Activated CD8-positive, alpha-beta memory T cell treated with anti-CD3 and anti-CD28 coated beads, Interleukin-2, amount 50 U/mL, for 1 hour (primary cell): ENCODE measurements around the gene ALDH3A1.

Source experiments
- DNase-seq: peaks from one replicate; pipeline ENCODE4 v3.0.0-alpha.2; 2020; ENCODE audit errors: extremely low read depth

Gene ALDH3A1

DNA sequence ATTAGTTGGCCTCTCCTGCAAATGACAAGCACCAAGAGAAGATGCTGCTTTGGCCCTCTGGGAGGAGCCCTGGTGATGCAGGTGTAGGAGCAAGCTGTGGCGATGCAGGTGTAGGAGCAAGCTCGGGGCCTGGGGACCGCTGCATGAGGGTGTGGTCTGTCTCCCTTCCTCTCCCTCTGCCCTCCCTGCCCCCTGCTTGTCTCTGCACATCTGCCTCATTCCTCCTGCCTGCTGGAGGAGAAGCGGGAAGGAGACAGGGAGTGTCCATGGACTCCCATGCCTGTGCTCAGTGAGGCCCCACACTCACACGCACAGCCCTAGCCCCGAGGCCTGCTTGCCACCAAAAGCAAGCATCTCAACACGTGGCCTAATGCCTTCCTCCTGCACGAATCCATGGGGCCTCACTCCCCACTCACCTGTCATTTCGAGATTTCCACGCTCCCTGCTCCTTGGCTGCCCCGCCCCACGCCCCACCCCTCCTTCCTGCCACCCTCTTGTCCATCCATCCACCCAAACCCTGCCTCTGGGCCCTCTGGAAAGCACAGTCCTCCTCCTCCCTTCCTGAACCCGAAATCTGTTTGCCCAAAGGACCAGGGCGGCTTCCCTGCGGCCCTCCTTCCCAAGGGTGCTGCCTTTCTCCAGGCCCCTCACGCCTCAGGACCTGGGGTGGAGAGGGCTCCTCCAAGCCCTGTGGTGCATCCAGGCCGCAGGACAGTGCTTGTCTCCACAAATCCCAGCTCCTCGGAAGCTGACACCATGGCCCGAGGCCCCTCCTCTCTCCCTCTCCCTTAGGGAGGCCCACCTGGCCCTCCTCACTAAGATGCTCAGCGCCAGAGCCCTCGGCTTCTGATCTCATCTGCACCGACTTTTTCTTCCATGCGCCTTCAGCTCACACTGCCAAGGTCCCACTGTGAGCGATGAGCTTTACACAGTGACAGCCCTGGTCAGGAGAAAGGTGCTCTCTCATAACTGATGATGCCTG, 11.8 kb upstream of the ALDH3A1 start:
- no peak for DNase-seq

DNA sequence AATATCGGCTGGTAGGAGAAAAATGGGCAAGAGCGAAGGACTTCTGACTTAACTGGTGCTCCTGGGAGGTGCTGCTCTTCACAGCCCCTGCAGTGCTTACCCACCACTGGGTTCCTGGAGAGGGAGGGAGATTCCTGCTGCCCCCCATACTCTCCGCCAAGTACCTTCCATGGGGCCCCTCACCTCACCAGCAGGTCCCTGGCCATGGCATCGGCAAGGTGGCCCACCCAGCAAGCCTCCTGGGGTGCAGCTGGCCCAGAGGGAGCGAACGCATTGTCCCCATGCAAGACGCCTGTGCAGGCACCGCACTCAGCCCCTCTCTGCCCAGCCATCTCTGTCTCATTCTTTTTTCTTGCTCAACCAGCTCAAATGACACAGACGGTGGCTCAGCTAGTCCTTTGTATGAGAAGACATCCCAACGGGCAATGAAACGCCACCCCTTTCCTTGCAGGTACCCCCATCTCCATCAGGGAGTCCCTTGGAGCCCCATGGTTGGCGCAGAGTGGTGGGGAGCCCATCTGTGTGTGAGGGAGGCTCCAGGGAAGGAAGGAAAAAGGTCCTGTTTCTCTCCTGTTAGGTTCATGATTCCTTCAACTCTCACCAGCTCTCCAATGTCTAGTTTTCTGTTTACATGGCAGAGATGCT, 9.6 kb upstream of the ALDH3A1 start:
- no peak for DNase-seq

DNA sequence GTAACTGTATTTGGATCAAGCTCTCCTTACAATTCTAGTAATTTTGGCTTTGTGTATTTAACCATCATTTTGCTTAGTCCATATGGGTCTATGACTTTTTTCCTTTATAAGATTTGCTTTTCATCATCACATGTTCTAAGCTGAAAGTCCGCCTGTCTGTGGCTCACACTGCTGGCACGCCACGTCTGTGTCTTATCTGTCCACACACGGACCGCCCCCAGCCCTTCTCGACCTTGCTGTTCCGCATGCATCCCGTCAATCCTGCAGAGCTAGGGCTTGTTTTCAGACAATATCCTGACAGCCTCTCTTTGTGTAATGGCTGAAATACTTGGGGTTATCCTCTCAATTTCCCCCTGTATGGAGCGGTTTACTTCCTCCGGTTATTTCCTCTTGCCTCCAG, 8.4 kb upstream of the ALDH3A1 start:
- DNase-seq, result no peak

GRCh38 chr17:19755821-19756510, 7.9 kb upstream of the ALDH3A1 start:
- no peak for DNase-seq

- DNase-seq, result no peak
These were observed 7.3 kb upstream of the ALDH3A1 start for GRCh38 chr17:19755392-19755791.

DNA sequence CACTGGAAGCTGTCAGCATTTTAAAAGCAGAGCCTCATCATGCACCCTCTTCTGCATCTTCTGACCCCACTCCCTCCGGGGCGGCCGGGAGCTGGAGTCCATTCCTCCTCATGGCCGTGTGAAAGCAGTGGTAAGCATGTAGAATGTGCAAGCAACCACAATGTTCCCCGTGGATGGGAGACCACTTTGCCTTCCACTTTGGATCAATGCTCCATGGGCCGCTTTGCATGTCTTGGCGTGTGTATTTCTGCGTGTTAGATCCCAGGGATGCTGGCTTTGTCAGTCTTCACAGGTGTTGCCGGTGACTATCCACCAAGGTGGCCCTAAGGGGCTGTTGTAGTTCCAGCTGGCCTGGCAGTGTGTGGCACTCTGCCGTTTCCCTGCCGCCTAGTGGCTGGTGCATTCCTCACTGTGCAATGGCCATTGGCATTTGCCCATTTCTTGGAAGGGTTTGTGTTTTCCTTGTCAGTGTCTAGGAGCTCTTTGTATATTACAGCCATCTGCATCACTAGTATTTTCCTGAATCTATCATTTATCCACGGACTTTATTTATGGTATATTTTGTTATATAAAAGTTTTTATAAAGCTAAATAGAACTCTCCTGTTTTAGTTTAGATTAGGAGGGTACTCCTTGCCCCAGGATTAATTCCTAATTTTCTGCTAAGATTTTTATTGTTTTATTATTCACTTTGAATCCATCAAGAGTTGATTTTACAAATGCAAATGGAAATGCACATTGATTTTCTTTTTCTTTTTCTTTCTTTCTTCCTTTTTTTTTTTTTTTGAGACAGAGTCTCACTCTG, 5.8 kb upstream of the ALDH3A1 start:
- no peak for DNase-seq

GRCh38 chr17:19753051-19753509, 5.0 kb upstream of the ALDH3A1 start:
- DNase-seq, result no peak

DNA sequence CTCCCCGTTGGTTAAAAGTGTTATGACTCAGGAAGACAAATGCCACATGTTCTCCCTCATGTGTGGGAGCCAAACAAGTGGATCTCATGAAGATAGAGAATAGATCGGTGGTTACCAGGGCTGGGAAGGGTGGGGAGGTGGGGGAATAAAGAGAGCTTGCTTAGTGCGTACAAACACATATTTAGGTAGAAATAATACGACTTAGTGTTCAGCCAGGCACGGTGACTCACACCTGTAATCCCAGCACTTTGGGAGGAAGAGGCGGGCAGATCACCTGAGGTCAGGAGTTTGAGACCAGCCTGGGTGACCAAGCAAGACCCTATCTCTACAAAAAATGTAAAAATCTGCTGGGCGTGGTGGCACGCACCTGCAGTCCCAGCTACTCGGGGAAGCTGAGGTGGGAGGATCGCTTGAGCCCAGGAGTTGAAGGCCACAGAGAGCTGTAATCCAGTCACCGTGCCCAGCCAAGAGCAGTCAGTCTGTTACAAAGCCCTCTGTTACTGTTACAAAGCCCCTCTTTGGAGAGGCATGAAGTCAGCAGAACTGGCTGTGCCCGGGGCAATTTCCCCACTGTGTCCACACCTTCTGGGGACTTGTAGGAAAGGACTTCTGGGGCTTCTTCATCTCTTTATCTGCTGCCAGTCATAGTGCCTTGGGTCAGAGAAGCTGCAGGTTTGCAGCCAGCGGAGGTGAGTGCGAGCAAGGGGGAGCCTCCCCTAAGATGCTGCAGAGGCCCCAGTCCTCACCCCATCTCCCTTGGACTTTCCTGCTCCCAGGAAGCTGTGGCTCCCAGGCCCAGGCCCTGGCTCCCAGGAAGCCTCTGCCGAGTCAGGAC, 4.3 kb upstream of the ALDH3A1 start:
- no peak for DNase-seq

DNA sequence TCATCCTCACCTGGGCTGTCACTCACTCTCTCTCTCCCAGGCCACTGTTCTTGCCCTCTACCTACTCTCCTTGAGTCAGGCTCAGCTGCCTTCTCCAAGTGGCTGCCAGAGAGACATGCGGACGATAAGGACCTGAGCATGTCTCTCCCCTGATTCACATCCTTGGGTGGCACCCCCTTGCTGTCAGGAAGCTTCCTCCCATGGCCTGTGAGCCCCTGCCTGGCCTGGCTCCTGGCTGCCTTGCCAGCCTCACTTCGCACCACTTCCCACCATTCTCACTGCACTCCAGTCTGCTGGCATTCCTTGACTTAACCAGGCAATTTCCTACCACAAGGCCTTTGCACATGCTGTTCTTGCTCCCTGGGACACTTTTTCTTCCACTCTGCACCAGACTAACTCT, 2.7 kb upstream of the ALDH3A1 start:
- DNase-seq, result no peak

- DNase-seq, result no peak
These were observed 2.0 kb upstream of the ALDH3A1 start for GRCh38 chr17:19750020-19750572.

GRCh38 chr17:19748807-19749193, 702 bp upstream of the ALDH3A1 start:
- DNase-seq, result no peak

DNA sequence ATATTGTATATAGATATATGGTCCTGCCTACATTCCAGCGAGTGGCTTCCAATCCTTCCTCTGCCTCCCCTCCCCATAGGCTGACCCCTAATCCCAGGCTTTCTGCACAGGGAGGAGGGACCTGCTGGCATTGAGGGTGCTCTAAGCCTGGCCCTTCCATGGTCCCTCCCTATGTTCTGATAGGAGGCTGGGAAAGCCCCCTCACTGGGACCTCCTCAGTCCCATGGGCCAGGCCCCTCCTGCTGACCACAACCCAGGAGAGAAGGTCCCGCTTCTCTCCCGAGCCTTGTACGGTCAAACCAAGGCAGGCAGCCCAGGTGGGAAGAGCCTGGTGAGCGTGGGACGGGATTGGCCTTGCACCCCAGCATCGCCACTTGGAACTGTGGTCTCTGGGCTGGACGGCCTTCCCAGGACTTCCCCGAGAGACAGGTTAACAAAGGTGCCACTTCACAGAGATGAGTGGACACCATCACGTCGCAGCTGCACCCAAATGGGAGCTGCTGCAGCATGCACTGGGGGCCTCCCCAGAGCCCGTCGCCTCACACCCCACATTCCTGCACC, 859 bp downstream of the ALDH3A1 start:
- DNase-seq, result no peak

GRCh38 chr17:19746517-19746916, 1.6 kb downstream of the ALDH3A1 start:
- no peak for DNase-seq

GRCh38 chr17:19744922-19745757, 3.0 kb downstream of the ALDH3A1 start:
- DNase-seq, result peak; percentile 25

GRCh38 chr17:19744492-19744891, 3.6 kb downstream of the ALDH3A1 start:
- DNase-seq, result no peak

- DNase-seq, result no peak
These were observed 4.7 kb downstream of the ALDH3A1 start for GRCh38 chr17:19743101-19744100.

GRCh38 chr17:19742495-19742894, 5.6 kb downstream of the ALDH3A1 start:
- no peak for DNase-seq
